Stimulated activated CD4-positive, alpha-beta T cell treated with anti-CD3 and anti-CD28 coated beads, Interleukin-4, amount 100 ng/mL, for 48 hours (primary cell): ENCODE measurements around the gene CRACR2B.
A peak's percentile ranks its signal among the peaks of the same experiment; 100 is the strongest.

Source experiments
- DNase-seq, 2 donors: peaks; one replicate each; pipeline ENCODE4 v3.0.0-alpha.2; 2020; ENCODE audit warnings: low read depth in 2 of 2

Gene CRACR2B

DNA sequence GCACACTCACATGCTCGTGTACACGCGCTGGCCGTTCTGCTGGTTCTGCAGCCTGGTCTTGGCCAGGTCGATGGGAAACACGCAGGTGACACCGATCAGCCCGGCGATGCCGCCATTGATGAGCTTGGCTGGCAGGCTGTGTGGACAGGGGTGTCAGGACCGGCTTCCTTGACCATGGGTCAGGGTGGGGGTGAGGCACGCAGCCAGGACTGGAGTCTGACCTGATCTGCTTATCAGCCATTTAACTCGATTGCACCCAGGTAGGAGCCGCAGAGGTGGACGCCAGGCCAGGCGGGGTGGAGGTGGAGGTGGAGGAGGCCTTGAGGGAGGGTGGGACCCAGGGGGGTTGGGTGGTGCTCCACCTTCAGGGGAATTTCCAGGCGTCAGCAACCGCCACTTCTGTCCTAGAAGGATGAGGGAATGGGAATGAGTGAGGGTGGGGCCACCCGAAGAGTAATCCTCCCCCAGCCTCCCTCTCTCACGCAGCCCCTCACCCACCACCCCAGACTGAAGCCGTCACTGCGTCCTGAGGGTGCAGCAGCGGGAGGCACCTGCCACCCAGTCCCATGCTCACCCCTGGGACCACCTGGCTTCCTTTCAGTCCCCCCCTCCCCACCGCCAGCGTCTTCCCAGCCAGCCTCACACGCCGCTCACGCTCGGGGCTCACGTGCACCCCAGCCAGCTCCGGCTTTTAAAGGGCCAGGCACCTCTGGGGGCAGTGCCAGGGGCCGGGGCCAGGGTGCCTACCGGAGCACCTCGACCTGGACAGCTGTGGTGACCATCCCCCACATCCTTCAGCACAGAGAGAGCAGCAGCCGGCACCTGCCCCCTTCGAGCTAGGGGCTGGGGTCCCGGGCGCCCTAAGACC is 32.7 kb upstream of the CRACR2B start:
- no peak for DNase-seq

DNA sequence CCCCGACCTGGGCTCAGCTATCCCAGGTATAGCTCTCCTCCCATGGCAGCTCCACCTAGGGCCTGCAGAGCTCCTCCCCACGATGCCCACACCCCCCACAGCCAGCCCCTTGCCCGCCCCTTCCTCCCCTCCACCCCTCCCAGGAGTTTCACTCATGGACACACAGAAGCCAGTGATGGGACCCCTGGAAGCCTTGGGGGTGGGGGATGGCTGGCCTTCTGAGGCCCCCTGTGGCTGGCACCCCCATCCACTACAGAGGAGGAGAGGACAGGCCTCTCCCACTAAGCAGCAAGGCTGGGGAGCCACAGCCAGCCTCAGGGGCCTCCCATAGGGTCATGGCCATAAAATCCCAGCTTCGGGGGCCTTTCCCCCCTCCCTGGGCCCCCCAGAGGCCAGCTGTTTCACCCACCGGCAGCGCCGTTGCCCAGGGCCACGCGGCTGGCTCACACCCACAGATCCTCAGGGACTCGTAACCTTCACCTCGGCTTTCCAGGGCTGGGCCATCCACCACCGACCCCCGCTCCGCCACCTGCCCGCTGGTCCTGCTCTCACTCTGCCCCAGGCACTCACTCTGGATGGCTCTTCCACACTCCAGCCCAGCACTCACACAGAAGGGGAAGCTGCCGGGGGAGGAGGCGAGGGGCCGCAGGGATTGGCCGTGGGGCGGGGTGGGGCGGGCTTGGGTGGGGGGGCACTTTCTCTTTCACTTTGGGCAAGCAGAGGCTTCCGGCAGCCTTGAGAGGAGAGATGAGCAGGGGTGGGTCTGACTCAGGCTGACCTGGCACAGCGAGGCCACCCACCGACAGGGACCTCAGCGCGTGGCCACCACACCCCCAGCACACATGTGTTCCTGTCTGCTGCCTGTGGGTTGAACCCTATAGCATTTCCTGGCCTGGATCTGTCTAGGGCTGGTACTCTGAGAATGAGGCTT is 31.8 kb upstream of the CRACR2B start:
- DNase-seq, result peak; percentile 74 to 85

DNA sequence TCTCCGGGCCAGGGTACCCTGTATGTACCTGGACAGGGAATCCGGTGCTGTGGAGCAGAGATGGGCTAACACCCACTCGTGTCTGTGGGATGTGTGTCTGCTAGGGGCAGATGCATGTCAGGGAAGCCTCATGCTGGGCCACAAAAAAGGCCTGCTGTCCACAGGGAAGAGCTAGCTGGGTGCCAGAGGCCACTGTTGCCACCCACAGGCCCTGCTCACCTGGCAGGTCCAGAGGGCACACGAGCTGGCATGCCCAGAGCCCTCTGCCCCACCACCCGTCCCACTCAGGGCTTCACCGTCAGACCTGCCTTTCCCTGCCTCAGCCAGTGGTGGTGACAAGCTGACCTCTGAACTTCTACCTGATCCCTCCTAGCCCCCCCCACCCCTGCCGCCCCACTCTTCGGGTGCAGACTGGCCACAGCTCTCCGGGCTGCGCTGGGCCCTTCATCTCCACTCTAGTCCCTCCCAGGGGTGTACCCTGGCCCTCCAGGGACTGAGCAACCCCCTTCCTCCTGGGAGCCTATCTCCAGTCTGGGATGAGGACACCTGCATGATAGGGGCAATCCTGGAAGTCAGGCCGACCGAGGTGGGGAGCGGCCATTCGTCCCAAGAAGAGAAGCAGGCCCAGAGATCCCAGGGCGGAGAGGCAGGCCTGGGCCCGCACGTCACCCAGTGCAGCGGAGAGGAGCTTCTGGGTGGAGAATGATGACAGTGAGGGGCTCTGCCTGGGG is 31.0 kb upstream of the CRACR2B start:
- DNase-seq, result no peak

DNA sequence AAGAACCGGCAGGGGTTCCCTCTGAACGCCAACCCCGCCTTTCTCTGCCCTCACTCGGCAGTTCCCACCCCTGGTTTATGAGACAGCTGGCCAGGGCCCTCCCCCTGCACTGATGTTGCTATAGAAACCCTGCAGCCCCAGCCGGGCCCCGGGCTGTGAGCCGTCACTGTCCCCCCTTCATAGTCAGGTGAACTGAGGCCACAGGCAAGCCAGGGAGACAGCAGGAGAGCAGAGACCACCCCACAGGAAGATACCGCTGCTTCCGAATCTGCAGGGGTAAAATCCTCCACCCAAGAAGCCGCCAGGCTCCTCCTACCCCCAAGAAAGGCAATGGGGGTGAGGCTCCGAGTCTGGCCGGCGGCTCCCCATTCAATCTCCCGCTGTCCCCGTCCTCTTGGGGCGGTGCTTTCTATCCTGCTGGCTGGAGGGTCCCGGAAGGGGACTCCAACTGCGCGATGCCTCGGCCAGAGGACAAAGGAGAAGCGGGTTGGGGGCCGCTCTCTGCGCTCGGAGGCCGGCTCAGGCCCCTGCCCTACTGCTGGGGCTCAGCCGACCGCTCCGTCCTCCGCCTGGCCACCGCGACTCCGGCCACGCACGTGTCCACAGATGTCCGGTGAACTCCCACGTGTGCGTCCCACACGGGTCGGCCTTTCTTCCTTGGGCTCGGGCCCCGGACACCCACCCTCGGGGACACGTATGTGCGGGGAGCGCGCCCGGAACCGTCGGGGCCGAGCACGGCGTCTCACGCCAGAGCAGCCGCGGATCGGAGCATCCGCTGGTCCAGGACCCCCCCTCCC is 30.2 kb upstream of the CRACR2B start:
- peak; percentile 64 to 72 for DNase-seq

DNA sequence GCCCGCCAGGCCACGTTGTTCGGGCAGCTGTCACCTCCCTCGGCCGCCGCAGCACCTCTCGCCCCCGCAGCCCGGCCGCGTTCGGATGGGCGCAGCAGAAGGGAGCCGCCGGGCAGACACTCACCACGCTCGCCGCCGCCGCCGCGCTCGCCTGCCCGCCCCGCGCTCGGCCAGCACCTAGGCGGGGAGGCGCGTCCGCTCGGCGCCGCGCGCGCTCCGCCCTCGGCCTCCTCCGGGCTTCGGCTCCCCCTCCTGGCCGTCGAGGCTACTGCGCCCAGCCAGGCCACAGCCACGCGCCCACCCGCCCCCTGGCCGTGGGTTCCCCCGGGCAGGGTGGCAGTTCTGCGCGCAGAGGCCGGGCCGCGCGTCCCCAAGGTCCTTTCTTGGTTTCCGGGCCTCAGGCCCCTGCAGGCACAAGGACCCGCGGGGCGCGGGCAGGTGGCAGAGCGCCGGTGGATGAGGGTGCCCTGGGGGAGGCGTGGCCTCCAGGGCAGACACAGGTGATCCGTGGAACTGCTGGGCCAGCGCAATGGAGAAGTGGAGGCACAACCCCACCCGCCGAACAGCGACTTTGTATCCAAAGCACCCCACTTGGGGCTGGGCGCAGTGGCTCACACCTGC is 29.5 kb upstream of the CRACR2B start, which contains the start of gene SLC25A22:
TSS of gene SLC25A22 (minus strand) at position 189 of the 621 bp plus-strand sequence. CDS start 3,275 bp downstream, outside the sequence.
- peak; percentile 81 to 86 for DNase-seq

DNA sequence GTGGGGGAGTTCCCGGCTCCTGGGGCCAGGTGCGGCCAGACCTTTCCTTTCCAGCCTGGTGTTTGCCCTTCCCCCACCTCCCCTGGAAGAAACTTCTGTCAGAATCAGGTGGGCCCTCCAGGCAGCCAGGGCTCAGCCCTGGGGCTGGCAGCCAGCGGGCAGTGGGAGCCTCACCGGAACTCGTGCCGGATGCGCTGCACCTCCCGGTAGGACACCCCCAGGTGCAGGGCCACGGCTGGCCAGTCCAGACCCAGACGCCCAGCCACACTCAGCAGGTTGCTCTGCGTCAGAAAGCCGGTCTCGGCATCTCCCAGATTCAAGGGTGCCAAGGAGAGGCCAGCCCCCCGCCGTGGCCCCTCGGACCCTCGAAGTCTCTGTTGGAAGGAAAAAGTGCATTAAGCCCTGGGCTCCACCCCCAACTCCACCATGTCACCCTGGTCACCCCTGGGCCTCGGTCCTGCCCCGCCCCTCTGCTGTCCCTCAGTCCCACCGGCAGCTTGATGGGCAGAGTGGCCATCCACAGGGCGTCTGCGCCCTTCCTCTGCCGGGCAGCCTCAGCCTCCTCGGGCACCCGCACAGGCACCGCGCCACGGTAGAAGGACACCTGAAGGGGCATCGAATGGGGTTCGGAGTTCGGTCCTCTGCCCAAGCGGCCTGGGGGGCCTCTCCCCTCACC is 27.9 kb upstream of the CRACR2B start:
- no peak for DNase-seq

- DNase-seq, result no peak
These were observed 27.2 kb upstream of the CRACR2B start for GRCh38 chr11:800473-800872.

DNA sequence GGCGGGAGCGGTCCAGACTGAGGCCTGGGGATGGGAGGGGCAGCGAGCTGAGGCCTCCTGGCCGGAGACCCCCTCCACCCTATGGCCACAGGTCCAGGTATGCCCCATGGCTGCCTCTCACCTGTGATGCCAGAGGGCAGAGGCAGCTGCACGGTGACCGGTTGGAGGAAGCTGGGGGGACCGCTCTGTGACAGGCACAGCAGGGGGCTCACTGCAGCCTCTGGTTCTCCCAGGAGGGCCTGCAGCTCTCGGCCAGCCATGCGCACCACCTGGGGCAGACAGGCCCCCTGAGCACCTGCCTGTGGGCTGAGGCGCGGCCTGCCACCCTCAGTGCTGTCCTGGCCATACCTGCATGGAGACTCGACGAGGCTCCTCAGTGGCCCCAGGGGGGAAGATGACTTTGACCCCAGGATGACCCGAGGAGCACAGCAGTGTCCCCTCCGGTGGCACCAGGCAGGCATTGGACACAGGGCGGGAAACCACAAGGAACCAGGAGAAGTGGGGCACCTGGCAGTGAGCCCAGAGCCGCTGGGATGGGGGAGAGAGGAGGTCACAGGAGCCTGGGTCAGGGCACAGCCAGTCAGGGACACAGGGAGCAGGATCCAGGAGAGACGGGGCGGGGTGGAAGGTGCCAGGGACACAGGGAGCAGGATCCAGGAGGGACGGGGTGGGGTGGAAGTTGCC is 26.5 kb upstream of the CRACR2B start:
- DNase-seq, result no peak

- no peak for DNase-seq
These were observed 25.6 kb upstream of the CRACR2B start for GRCh38 chr11:802018-802617.

DNA sequence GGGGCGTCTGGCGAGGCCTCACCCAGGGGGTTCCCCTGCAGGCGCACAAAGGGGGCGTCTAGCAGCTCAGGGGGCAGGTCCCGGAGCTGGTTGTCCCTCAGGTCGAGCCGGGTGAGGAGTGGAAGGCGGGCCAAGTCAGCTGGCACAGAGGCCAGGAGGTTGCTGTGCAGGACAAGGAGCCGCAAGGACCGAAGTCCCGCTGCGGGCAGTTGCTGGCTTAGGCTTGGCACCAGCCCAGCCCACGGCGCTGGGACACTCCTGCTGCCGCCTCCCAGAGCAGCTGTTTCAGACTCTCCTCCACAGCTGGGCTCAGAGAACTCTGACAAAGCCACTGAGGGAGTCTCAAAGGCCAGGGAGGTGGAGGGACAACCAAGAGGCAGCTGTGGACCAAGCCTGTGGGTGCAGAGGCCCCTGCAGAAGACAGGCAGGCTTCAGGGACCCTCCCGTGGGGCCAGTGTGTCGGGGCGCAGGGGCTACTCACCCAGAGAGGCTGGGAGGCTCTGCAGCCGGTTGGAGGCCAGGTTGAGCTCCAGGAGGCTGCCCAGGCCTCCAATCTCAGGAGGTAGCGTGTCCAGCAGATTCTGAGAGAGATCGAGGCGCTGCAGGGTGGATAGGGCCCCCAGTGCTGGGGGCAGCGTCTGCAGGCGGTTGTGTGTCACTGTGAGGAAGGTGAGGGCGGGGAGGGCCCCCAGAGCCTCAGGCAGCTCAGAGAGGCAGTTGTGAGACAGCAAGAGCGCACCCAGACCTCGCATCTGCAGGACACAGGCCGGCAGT is 24.8 kb upstream of the CRACR2B start:
- no peak for DNase-seq

DNA sequence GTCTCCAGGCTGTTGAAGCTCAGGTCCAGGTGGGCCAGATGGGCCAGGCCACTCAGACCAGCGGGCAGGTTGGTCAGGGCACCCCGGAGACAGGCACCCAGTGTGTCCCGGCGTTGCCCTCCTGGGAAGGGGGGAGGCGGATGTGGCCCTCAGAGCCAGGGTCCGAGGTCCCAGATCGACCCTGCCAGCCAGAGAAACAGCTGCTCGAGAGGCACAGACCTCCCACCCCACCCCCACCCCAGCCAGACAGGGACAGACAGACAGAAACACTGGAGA is 24.3 kb upstream of the CRACR2B start:
- DNase-seq, result no peak

- DNase-seq, result no peak
These were observed 23.7 kb upstream of the CRACR2B start for GRCh38 chr11:803770-804598.

- DNase-seq, result no peak
These were observed 23.1 kb upstream of the CRACR2B start for GRCh38 chr11:804599-804964.

GRCh38 chr11:808427-809286 is 19.1 kb upstream of the CRACR2B start:
- DNase-seq, result no peak

- peak; percentile 97 to 98 for DNase-seq
These were observed 18.3 kb upstream of the CRACR2B start, which contains the start of gene RPLP2 for GRCh38 chr11:809287-810039. Gene RPLP2, plus strand, starts transcription at chr11:809967. Its CDS starts 268 bp downstream, at chr11:810235.
